B cell (primary cell): Measurements from ENCODE around the gene JADE3.

Source experiments
- EZH2 ChIP-seq: IDR thresholded peaks from 2 replicates; pipeline ENCODE4 v1.6.1; 2012; ENCODE audit warnings: borderline replicate concordance, low read depth, mild to moderate bottlenecking, moderate library complexity, low read length; ENCODE audit not compliant: insufficient read depth, poor library complexity, severe bottlenecking
- TF ChIP-seq, protein P1 (sequence below): fragments of 200-600 bp; IDR thresholded peaks from one replicate; pipeline ENCODE4 v1.8.0; 2022; ENCODE audit warnings: antibody characterized with exemption, mild to moderate bottlenecking

- TF ChIP-seq, protein P1, sequence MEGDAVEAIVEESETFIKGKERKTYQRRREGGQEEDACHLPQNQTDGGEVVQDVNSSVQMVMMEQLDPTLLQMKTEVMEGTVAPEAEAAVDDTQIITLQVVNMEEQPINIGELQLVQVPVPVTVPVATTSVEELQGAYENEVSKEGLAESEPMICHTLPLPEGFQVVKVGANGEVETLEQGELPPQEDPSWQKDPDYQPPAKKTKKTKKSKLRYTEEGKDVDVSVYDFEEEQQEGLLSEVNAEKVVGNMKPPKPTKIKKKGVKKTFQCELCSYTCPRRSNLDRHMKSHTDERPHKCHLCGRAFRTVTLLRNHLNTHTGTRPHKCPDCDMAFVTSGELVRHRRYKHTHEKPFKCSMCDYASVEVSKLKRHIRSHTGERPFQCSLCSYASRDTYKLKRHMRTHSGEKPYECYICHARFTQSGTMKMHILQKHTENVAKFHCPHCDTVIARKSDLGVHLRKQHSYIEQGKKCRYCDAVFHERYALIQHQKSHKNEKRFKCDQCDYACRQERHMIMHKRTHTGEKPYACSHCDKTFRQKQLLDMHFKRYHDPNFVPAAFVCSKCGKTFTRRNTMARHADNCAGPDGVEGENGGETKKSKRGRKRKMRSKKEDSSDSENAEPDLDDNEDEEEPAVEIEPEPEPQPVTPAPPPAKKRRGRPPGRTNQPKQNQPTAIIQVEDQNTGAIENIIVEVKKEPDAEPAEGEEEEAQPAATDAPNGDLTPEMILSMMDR, result no peak
- no peak for TF ChIP-seq EZH2
These were observed 186.3 kb downstream of the JADE3 start for GRCh38 chrX:47098338-47099094.
